ENCODE results near the gene WAPL. TPM values are rescaled to one million over a fixed set of nuclear protein-coding genes. Genes with fewer than 3 reads are reported as not detected.

WAPL gene
- total RNA-seq, 1 donor from 2014 or later: 50.6 TPM

Small RNA genes lying within 50 kb of the gene (small RNA-seq; reads per million reads assigned to genes)
- gene RNU6-780P (ENCODE audit: low replicate concordance): not detected

Other genes with a start within 250 kb of the WAPL start
- gene GRID1, start 155.0 kb downstream of the WAPL start, total RNA-seq: 8.6 TPM
- gene OPN4, start 132.8 kb upstream of the WAPL start, total RNA-seq: not detected
- 0.25 TPM for gene LDB3, start 146.7 kb upstream of the WAPL start, total RNA-seq
- gene BMPR1A, start 234.8 kb upstream of the WAPL start, total RNA-seq: 45.0 TPM

Measured in temporal lobe (tissue), 2 donors.